ENCODE measurements around the gene EEF1B2.
A peak's percentile ranks its signal among the peaks of the same experiment; 100 is the strongest.
"Not testable (repeated sequence)": the region's sequence is repeated elsewhere in the genome, so short reads cannot be mapped to it uniquely, and the experiment has no call there.

Gene EEF1B2

DNA sequence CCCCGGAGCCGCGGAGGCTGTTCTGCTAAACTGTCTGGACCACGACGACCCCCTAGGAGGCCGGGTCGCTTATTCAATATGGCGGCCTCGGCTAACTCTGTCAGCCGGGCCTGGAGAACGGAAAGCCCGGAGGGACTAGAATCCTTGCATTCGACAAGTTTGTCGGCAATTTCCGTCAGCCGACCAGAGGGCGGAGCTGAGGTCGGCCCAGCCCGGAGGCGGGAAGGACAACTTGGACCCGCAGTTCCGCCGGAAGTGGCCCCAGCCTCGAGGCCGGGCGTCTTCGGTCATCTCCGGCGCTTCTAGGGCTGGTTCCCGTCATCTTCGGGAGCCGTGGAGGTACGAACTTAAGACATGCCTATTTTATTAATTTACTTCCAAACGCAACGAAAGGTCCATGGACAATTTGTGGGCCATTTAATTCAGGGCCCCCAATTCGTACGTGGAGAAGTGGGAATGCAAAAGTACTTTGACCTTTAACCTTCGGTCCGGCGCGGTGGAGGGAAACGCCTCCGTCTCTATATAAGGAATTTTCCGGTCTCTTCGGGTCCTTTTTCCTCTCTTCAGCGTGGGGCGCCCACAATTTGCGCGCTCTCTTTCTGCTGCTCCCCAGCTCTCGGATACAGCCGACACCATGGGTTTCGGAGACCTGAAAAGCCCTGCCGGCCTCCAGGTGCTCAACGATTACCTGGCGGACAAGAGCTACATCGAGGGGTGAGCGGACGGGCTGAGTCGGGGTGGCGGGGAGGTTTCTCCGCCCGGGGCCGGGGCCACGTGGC, at the start of gene EEF1B2, which contains the start of gene NDUFS1:
TSS of gene EEF1B2 (plus strand) at position 550 of the 779 bp plus-strand sequence. CDS start at position 635, 85 bp downstream.
TSS of gene NDUFS1 (minus strand) at position 99 of the 779 bp plus-strand sequence. CDS start 5,766 bp downstream, outside the sequence.
- peak; percentile 97 for DNase-seq

- no peak for DNase-seq
These were observed 47.6 kb upstream of the EEF1B2 start for GRCh38 chr2:206112108-206112507.

DNA sequence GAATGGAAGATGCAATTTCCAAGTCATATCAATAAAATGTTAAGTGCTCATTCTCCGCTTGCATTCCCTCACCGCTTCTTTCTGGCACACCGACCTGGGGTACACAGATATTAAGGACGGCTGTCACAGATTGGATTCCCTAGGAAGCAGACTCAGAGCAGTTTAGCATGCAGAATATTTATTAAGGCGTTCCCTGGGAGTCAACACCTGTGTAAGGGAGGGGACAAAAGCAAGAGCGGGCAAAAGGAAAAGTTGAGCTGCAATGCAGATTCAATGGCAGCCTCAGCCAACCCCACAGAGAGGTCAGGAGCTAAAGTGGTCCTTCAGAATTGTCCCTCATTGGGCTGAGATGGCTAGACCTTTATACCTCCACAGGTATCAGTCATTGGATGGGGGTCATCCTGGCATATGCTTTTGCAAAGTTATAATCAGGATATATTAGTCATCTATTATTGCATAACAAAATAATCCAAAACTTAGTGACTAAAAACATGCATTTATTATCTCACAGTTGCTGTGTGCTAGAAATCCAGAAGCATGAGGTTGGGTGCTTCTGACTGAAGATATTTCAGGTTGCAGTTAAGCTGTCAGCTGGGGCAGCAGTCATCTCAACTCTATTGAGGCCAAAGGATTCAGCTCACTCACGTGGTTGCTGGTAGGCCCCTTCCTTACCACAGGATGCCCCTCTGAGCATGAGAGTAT, 46.7 kb upstream of the EEF1B2 start:
- no peak for DNase-seq

- DNase-seq, result no peak
These were observed 44.6 kb upstream of the EEF1B2 start for GRCh38 chr2:206115026-206115578.

- DNase-seq, result no peak
These were observed 43.4 kb upstream of the EEF1B2 start for GRCh38 chr2:206116278-206116677.

DNA sequence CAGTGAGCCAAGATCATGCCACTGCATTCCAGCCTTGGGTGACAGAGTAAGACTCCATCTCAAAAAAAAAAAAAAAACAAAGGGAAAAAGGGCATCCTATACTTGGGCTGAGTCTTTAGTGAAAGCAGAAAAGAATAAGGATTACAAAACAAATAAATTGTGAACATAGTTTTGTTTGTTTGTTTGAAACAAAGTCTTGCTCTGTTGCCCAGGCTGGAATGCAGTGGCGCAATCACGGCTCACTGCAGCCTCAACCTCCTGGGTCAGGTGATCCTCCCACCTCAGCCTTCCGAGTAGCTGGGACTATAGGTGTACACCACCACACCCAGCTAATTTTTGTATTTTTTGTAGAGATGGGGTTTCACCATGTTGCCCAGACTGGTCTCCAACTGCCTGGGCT, 37.1 kb upstream of the EEF1B2 start:
- DNase-seq, result not testable (repeated sequence)

GRCh38 chr2:206125901-206126300, 33.8 kb upstream of the EEF1B2 start:
- DNase-seq, result no peak

DNA sequence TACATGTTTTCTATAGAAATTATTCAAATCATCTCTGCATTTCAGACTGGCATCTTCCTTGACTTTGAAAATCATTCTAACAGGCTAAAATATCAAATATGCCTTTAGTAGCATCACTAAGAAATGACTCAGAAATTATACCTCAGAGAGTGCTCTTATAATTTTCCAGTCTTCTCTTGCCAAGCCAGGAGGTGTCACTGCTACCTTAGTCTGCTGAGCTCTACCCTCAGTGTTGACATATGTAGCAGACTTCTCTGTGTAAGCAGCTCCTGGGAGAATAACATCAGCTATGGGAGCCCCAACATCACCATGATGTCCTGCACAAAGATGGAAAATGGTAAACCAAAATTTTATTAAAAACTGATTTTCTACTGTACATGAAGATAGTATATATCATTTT, 32.0 kb upstream of the EEF1B2 start:
- DNase-seq, result no peak

GRCh38 chr2:206143451-206143850, 16.2 kb upstream of the EEF1B2 start:
- DNase-seq, result no peak

- DNase-seq, result no peak
These were observed 15.3 kb upstream of the EEF1B2 start for GRCh38 chr2:206144383-206144782.

GRCh38 chr2:206145665-206146064, 14.0 kb upstream of the EEF1B2 start:
- no peak for DNase-seq

GRCh38 chr2:206149330-206149729, 10.4 kb upstream of the EEF1B2 start:
- no peak for DNase-seq

DNA sequence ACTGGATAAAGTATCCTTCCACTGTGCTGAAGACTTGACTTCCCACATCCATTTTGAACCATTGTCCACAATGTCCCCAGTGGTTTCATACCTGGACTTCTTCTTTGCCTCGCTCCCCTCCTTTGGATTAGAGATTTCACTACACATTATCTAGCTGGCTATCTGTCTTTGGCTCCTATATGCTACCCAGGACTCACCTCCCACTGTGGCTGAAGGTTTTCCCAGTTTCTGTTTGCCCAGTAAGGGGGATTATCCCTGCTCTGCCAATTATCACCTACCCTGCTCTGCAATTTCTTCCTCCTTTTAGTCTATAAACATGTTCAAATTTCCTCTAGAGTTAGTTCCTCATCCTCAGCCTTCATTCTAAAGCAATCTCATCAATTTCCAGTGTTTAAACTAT, 9.5 kb upstream of the EEF1B2 start:
- DNase-seq, result no peak

DNA sequence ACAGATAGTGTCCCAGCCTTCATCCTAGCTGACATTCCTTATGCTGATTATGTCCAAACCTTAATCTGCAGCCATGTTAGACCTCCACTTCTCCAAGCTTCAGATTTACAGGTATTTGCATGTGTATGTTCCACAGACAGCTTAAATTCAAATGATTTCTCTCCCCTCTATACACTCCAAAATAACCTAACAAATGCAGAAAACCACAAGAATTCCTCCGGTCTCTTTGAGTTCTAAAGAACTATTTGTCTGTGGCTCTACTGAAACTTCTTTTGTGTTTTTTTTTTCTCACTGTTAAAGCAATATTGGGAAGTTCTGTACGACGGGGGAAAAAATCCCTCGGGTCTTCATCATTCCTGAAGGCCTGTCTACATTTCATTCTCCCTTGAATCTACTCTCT, 9.1 kb upstream of the EEF1B2 start:
- DNase-seq, result no peak

DNA sequence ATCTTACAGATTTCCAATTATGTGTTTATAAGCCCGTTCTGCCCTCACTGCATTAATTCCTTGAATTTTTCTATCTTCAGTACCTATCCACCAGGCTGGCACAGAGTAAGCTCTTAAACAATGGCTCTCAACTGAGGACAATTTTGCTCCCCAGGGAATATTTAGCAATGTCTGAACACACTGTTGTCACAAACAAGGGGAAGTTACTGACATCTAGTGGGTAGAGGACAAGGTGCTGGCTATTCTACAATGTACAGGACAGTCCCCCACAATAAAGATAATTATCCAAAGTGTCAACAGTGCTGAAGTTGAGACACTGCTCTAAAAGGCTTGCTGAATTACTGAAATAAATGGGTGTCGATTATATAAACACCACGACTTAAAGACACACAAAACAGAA, 5.5 kb upstream of the EEF1B2 start:
- no peak for DNase-seq

DNA sequence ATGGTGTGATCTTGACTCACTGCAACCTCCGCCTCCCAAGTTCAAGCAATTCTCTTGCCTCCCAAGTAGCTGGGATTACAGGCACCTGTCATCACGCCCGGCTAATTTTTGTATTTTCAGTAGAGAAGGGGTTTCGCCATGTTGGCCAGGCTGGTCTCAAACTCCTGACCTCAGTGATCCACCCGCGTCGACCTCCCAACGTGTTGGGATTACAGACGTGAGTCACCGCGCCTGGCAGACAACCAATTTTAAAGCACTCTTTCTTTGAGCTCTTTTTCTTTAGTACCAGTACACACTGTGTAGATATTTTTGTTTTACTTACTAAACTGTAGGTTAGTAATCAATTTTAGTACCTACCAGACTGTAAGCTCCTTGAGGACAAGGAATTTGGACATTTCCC, 2.7 kb upstream of the EEF1B2 start:
- DNase-seq, result not testable (repeated sequence)

DNA sequence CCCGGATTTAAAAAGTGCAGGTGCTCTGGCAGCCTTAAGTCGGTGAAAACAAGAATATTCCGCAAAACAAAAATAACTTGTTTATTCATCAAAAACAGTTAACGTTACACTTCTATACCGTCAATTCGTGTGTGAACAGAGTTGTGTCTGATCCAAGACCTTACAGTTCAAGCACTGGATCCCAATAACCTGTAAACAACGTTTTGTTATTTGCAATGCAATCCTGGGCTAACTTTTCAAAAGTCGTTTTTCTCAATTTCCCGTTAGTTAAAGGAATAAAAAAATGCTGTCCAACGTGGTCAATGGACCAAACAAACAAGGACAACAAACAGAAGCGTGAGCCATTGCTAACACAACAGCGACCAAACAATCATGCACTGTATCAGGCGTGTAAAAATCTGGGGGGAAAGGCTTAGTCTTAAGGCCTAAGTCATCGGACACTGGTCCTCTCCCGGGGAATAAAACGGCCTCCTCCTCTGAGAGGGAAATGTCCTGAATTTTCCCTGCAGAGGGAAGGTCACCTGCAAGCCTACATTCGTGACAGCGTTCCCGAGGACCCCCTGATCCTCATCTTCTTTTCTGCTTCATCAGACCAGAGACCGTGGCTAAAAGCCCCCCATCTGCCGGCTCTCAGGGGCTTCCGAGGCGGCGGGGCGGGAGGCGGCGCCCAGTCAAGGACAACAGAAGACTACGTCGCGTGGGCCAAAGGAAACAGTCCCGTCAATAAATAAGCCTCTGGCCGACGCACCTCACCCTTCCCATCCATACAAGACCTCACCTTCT, 941 bp upstream of the EEF1B2 start:
- no peak for DNase-seq

- DNase-seq, result no peak
These were observed 571 bp downstream of the EEF1B2 start for GRCh38 chr2:206160125-206160806.

- no peak for DNase-seq
These were observed 1.1 kb downstream of the EEF1B2 start for GRCh38 chr2:206160807-206161179.

DNA sequence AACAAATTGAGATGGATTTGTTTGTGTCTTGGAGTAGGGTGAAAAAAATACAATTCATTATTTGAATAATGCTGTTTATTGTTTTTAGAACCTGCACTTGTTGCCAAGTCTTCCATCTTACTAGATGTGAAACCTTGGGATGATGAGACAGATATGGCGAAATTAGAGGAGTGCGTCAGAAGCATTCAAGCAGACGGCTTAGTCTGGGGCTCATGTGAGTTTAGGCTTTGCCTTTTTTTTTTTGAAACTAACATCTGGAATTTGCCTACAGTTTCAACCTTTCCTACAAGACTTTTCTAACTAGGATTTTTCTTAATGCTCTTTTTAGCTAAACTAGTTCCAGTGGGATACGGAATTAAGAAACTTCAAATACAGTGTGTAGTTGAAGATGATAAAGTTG, 2.7 kb downstream of the EEF1B2 start:
- DNase-seq, result not testable (repeated sequence)

DNA sequence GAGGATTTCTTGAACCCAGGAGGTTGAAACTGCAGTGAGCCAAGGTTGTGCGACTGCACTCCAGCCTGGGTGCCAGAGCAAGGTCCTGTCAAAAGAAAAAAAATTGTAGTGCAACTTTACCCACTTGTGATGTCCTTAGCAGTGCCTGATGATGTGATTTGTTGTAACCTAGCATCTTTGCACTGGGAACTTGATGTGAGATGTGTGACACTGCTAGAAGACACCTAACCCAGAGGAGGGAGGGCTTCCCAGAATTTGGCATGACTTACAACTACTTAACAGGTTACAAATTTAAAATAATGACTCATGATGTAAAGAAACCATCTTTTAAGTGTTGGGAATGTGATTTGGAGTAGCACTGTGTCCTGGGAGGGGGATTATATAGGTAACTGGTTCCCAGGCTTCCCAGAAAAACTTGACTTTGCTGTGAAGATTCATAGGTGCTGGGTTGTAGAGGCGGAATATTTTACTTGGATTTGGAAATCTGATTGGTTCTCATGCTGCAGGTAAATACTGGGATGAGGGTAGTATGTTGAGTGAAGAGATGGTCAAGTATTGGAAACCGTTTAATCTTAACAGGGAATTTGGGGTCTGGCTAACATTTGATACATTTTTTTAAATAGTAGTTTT, 3.7 kb downstream of the EEF1B2 start:
- no peak for DNase-seq

DNA sequence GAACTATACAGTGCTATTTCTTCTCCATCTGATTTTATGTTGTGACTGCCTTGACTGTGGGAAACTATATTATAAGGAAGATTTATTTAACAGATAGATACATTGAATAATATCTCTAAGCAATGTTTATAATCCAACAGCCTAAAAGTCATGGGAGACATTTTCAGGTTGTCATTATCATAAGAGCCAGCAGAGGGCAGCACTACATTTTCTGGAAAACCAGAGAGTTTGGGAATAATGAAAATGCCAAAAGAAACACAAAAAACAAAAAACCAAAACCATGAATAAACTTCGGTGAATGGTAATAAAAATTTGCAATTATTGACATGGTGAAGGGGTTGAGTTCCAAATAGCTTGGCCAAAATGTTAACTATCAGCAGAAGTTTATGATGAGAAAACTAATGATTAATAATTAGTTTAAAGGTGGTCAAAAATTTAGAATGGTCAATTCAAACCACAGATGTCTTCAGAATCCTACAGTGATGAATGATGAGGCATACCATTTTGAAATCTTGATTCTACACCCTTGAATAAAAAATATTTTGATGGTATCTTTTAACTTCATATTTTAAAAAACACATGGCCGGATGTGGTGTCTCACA, 4.7 kb downstream of the EEF1B2 start:
- DNase-seq, result no peak

Measured in CD4-positive, alpha-beta T cell treated with Interleukin-15 for 1 hour (primary cell).